Activated CD8-positive, alpha-beta memory T cell treated with anti-CD3 and anti-CD28 coated beads, Interleukin-2, amount 50 U/mL, for 24 hours (primary cell): ENCODE measurements around the gene AGBL4.
"Not testable (repeated sequence)": the region's sequence is repeated elsewhere in the genome, so short reads cannot be mapped to it uniquely, and the experiment has no call there.

Experiments used
- DNase-seq: peaks from one replicate; pipeline ENCODE4 v3.0.0-alpha.2; 2020; ENCODE audit errors: extremely low read depth

AGBL4 gene

GRCh38 chr1:49435291-49435690, 588.5 kb downstream of the AGBL4 start:
- DNase-seq, result no peak

DNA sequence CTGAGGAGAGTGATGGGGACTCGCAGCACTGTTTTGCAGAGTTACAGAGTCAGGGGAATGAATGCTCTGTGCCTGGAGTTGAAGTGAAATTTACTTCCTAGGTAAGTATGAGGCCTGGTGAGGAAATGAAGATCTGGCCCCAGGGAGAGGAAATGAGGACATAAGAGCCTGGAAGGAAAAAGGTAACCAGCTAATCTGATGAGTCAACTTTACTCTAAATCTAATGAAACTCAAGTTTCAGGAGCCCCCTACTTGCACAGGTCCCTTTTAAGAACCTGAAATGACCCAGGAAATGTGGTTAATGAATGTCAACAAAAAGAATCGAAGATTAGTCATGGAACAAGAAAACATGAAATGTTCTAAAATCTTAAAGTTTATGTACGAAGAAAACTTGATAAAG, 599.0 kb downstream of the AGBL4 start:
- no peak for DNase-seq

- no peak for DNase-seq
Measured at GRCh38 chr1:49416758-49417157, 607.0 kb downstream of the AGBL4 start.

GRCh38 chr1:49408346-49408745, 615.4 kb downstream of the AGBL4 start:
- DNase-seq, result no peak

GRCh38 chr1:49397086-49397485, 626.7 kb downstream of the AGBL4 start:
- no peak for DNase-seq

- DNase-seq, result no peak
Measured at GRCh38 chr1:49394200-49394599, 629.6 kb downstream of the AGBL4 start.

- DNase-seq, result no peak
Measured at GRCh38 chr1:49389699-49390098, 634.1 kb downstream of the AGBL4 start.

DNA sequence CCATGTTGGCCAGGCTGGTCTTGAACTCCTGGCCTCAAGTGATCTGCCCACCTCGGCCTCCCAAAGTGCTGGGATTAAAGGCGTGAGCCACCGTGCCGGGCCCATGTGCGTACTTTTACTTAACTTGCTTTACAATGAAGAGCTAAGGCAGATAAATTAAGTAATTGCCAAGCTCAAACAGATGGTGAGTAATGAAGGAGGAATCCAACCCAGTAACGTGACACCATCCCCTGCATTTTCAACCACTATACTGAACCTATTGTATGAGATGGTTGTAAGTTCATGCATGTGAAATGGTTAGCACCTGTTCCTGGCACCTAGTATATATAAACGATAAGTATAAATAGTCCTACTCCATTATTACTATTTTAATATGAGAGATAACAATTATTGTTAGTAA, 659.1 kb downstream of the AGBL4 start:
- DNase-seq, result no peak

GRCh38 chr1:49363628-49364027, 660.1 kb downstream of the AGBL4 start:
- no peak for DNase-seq

DNA sequence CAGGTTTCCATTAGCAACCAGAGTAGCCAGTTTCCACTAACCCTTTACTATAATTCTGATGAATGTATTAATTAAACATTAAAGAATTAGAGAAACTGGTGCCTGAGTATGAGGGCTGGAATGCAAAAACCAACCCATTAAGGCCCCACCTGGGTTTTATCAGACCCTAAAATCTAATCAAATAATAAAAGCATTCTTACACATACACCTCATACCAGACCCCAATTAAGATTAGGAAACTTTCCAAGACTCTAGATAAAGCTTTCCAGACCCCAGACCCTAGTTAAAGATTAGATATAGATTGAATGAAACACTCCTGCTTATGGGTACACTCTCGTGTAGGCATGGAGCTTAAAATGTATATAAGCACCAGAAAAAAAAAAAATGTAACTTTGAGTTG, 665.7 kb downstream of the AGBL4 start:
- DNase-seq, result no peak

- no peak for DNase-seq
Measured at GRCh38 chr1:49356594-49356993, 667.2 kb downstream of the AGBL4 start.

DNA sequence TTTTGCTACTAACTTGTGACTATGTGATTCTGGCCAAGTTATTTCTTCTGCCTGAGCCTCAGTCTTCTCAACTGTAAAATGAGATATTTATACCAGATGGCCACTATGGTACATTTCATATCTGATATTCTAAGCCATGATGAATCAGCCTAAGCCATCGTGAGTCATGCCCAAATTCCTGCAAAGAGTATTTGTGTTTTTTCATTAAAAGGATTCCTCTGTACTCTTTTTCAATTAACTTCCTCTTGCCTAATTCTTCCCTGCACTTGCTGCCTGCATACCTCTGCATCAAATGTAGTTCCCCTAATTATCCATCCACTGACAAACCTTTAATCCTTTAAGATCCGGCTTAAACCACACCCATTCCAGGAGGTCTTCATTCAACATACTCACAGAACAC, 672.0 kb downstream of the AGBL4 start:
- DNase-seq, result no peak

- no peak for DNase-seq
Measured at GRCh38 chr1:49346767-49347349, 676.9 kb downstream of the AGBL4 start.

- no peak for DNase-seq
Measured at GRCh38 chr1:49340576-49340975, 683.2 kb downstream of the AGBL4 start.

DNA sequence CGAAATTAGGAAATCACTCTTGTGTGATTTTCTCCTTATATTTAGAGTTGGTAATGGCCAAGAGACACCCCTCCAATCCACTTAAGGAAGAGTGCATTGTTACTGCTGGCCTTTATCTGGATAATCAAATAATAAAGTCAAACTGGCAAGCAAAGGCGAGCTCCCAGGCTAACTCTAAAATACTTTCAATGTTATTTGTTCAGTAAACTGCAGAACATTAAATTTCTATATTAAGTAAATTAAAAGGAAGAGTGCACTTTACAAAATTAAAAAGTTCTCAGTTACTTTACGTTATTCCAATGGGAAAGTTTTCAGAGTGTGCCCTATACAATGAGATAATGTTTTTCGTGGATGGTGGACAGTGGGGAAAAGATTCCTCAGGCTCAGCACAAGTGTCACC, 684.7 kb downstream of the AGBL4 start:
- no peak for DNase-seq

- DNase-seq, result no peak
Measured at GRCh38 chr1:49337251-49337650, 686.5 kb downstream of the AGBL4 start.

GRCh38 chr1:49333906-49334305, 689.8 kb downstream of the AGBL4 start:
- no peak for DNase-seq

DNA sequence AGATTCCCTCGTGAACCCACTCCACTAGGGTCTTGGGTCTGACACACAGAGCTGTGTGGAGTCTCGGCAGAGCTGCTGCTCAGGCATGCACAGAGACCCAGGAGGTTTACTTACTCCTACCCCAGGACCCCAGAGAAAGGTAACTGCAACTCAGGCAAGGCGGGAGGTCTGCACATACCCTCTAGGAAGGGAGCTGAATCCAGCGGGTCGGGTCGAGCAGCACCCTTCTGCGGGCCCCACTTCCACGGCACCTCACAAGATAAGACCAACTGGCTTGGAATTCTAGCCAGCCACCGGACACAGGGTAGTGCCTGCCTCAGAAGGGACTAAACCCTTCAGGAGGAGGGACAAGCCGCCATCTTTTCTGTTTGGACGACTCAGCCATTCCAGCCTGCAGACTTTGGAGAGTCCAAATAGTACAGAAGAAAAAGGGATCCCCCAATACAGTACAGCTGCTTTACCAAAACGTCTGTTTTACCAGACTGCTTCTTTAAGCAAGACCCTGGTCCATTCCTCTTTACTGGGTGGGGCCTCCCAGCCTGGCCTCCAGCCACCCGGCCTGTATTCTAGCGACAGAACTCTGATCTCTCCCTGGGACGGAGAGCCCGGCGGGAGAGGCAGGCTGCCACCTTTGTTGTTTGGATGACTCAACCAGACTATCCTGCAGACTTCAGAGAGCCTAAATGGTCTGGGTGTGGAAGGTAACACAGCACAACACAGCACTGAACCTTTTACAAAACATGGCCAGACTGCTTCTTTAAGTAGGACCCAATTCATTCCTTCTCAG, 692.5 kb downstream of the AGBL4 start:
- DNase-seq, result no peak

DNA sequence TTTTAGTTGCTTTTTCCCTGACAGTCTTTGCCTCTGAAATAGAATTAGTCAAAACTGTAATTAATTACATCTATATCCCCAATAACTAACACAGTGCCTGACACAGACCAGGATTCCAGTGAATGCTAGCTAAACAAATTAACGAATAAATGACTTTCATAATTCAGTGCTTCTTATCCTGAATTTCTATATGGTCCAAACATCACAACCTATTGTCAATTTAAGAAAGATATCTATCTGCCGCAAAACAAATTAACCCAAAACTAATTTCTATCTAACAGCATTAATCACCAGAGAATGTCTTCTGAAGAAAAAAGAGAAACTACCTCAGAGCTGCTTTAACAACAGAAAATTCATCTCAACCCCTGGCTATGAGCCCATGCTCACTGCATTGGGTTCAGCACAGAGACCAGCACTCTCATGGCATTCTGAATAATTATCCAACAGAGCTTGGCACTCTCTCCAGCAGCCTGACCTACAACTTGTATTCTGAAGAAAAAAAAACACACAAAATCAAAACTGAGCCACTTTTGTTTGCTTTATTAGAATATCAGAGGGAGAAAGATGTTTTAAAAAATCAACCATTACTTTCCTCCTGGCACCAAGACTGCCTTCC, 699.7 kb downstream of the AGBL4 start:
- DNase-seq, result no peak

DNA sequence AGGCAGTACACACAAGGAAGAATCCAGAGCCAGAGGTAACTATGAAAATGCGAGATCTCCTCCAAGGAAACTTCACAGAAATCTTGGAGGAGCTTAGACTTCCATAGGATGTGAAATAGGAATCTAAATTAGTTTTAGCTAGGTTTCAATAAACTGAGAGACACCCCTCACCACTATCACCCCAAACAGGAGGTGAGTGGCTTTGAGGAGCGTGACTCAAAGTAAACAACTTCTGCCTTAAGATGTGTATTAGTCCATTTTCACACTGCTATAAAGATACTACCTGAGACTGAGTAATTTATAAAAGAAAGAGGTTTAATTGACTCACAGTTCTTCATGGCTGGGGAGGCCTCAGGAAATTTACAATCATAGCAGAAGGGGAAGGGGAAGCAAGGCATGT, 703.3 kb downstream of the AGBL4 start:
- DNase-seq, result not testable (repeated sequence)

DNA sequence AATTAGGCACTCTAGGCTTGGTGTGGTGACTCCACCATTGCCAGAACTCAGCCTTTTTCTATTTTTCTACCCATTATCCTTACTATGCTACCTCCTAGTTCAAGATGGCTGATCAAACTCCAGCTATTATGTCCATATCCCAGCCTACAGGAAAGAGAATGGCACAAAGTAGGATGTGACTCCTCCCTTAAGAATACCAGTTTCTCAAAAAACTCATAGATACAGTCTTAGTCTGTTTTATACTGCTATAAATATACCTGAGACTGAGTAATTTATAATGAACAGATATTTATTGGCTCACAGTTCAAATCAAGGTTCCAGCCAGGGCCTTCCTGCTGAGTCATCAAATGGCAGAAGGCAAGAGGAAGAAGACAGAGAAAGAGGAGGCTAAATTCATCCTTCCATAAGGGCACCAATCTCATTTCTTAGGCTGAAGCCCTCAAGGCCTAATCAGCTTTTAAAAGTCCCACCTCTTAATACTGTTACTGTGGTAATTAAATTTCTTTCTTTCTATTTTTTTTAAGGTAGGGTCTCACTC, 704.3 kb downstream of the AGBL4 start:
- DNase-seq, result no peak

GRCh38 chr1:49318218-49318617, 705.5 kb downstream of the AGBL4 start:
- no peak for DNase-seq

DNA sequence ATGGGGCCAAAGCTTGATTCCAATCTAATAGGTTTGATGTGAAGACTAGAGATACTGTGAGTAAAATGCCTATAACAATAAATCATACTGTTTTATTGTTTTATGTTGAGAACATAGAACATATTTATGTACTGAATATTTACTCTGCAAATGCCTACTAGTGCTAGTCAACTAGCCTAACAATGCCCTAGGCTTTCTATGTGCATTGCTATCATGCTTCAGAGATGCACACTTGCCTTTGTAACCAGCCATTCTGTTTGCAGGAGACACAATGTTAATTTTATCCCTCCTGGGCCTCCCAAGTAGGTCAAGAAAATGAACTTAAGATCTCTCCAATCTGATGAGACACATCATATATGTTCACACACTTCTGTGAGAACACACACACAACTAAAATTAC, 716.3 kb downstream of the AGBL4 start:
- no peak for DNase-seq
